ENCODE results near the gene DGKQ.

GRCh38 chr4:993111-994029 is 20.0 kb upstream of the DGKQ start, which contains the start of gene SLC26A1:
- TF ChIP-seq, protein P1, sequence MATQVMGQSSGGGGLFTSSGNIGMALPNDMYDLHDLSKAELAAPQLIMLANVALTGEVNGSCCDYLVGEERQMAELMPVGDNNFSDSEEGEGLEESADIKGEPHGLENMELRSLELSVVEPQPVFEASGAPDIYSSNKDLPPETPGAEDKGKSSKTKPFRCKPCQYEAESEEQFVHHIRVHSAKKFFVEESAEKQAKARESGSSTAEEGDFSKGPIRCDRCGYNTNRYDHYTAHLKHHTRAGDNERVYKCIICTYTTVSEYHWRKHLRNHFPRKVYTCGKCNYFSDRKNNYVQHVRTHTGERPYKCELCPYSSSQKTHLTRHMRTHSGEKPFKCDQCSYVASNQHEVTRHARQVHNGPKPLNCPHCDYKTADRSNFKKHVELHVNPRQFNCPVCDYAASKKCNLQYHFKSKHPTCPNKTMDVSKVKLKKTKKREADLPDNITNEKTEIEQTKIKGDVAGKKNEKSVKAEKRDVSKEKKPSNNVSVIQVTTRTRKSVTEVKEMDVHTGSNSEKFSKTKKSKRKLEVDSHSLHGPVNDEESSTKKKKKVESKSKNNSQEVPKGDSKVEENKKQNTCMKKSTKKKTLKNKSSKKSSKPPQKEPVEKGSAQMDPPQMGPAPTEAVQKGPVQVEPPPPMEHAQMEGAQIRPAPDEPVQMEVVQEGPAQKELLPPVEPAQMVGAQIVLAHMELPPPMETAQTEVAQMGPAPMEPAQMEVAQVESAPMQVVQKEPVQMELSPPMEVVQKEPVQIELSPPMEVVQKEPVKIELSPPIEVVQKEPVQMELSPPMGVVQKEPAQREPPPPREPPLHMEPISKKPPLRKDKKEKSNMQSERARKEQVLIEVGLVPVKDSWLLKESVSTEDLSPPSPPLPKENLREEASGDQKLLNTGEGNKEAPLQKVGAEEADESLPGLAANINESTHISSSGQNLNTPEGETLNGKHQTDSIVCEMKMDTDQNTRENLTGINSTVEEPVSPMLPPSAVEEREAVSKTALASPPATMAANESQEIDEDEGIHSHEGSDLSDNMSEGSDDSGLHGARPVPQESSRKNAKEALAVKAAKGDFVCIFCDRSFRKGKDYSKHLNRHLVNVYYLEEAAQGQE (IDR thresholded peaks at IDR 0.05; ENCODE audit: low read depth): no peak
- TF ChIP-seq, protein P2, sequence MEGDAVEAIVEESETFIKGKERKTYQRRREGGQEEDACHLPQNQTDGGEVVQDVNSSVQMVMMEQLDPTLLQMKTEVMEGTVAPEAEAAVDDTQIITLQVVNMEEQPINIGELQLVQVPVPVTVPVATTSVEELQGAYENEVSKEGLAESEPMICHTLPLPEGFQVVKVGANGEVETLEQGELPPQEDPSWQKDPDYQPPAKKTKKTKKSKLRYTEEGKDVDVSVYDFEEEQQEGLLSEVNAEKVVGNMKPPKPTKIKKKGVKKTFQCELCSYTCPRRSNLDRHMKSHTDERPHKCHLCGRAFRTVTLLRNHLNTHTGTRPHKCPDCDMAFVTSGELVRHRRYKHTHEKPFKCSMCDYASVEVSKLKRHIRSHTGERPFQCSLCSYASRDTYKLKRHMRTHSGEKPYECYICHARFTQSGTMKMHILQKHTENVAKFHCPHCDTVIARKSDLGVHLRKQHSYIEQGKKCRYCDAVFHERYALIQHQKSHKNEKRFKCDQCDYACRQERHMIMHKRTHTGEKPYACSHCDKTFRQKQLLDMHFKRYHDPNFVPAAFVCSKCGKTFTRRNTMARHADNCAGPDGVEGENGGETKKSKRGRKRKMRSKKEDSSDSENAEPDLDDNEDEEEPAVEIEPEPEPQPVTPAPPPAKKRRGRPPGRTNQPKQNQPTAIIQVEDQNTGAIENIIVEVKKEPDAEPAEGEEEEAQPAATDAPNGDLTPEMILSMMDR (IDR thresholded peaks at IDR 0.05 in 2 of 3, conservative IDR thresholded peaks at IDR 0.05 in 1 of 3; ENCODE audit: borderline replicate concordance in 1 of 3, insufficient read depth in 1 of 3, low read depth in 2 of 3, low read length in 2 of 3): no peak
- TF ChIP-seq JUND (IDR thresholded peaks at IDR 0.05): no peak
- TF ChIP-seq SP1 (IDR thresholded peaks at IDR 0.05; ENCODE audit: low read depth): no peak
- no peak for TF ChIP-seq FOSL1 (IDR thresholded peaks at IDR 0.05; ENCODE audit: low read depth)
- TF ChIP-seq, protein P3, sequence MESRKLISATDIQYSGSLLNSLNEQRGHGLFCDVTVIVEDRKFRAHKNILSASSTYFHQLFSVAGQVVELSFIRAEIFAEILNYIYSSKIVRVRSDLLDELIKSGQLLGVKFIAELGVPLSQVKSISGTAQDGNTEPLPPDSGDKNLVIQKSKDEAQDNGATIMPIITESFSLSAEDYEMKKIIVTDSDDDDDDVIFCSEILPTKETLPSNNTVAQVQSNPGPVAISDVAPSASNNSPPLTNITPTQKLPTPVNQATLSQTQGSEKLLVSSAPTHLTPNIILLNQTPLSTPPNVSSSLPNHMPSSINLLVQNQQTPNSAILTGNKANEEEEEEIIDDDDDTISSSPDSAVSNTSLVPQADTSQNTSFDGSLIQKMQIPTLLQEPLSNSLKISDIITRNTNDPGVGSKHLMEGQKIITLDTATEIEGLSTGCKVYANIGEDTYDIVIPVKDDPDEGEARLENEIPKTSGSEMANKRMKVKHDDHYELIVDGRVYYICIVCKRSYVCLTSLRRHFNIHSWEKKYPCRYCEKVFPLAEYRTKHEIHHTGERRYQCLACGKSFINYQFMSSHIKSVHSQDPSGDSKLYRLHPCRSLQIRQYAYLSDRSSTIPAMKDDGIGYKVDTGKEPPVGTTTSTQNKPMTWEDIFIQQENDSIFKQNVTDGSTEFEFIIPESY (IDR thresholded peaks at IDR 0.05; ENCODE audit: extremely low read depth, insufficient replicate concordance, low read length): no peak
- no peak for TF ChIP-seq ELF1 (IDR thresholded peaks at IDR 0.05; ENCODE audit: borderline replicate concordance, low read depth)
- no peak for TF ChIP-seq POLR2A (IDR thresholded peaks at IDR 0.05; ENCODE audit: borderline replicate concordance, extremely low read depth, insufficient read depth, insufficient read length)
- no peak for TF ChIP-seq POLR2AphosphoS5 (IDR thresholded peaks at IDR 0.05; ENCODE audit: low read depth, low read length)
